Tibial artery (tissue), 4 donors: Measurements from ENCODE around the gene WBP2.

Experiments used
- DNase-seq, 2 donors: peaks; one replicate each; pipeline ENCODE4 v3.0.0-alpha.2; 2019
- H3K27ac ChIP-seq, 2 donors: fragments of 200-600 bp; sonication (generic) in 1 of 2; 1 replicate in 1 of 2; 2 replicates in 1 of 2; pipeline ENCODE4 v1.5.1; 2018 to 2019; ENCODE audit warnings: mild to moderate bottlenecking in 1 of 2
- H3K27me3 ChIP-seq, 2 donors: fragments of 200-600 bp; sonication (generic) in 1 of 2; one replicate each; pipeline versions ENCODE4 v1.5.1 to v1.6.0; 2016 to 2019
- H3K36me3 ChIP-seq, 3 donors: fragments of 200-600 bp; sonication (generic) in 2 of 3; one replicate each; pipeline ENCODE4 v1.5.1; 2016 to 2019; ENCODE audit warnings: mild to moderate bottlenecking in 2 of 3
- H3K4me1 ChIP-seq, 4 donors: fragments of 200-600 bp; sonication (generic) in 2 of 4; 1 replicate in 3 of 4; 2 replicates in 1 of 4; pipeline ENCODE4 v1.5.1; 2016 to 2019
- H3K4me3 ChIP-seq, 2 donors: fragments of 200-600 bp; sonication (generic) in 1 of 2; 1 replicate in 1 of 2; 2 replicates in 1 of 2; pipeline ENCODE4 v1.5.1; 2018 to 2019; ENCODE audit warnings: mild to moderate bottlenecking in 2 of 2
- H3K9me3 ChIP-seq, 3 donors: fragments of 200-600 bp; sonication (generic) in 1 of 3; one replicate each; pipeline ENCODE4 v1.5.1; 2016 to 2019
- intact Hi-C: fragments of 100-400 bp; cut with DNase I; formaldehyde crosslinking; loops from one replicate; pipeline ENCODE4 v1.15.0; 2023; ENCODE audit warnings: low total_unique reads
- TF ChIP-seq, protein P1 (sequence below), 2 experiments: fragments of 200-600 bp in 1 of 2; fragments of 450-650 bp in 1 of 2; IDR thresholded peaks; one replicate each; pipeline ENCODE4 v1.5.1; 2017 to 2019; ENCODE audit warnings: antibody characterized with exemption in 2 of 2, mild to moderate bottlenecking in 1 of 2, moderate library complexity in 1 of 2

WBP2 gene

DNA sequence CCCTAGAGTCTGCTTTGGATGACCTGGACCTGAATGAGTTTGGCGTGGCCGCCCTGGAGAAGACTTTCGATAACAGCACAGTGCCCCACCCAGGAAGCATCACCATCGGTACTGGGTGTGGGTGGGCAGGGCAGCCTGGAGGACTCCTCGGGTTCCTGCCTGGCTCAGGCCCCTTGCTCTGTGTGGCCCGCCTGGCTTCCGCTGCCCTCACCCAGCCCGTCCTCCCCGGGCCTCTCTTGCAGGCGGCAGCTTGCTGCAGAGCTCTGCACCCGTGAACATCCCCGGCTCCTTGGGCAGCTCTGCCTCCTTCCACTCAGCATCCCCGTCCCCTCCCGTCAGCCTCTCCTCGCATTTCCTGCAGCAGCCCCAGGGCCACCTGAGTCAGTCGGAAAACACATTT, 35.5 kb downstream of the WBP2 start:
- TF ChIP-seq, protein P1, sequence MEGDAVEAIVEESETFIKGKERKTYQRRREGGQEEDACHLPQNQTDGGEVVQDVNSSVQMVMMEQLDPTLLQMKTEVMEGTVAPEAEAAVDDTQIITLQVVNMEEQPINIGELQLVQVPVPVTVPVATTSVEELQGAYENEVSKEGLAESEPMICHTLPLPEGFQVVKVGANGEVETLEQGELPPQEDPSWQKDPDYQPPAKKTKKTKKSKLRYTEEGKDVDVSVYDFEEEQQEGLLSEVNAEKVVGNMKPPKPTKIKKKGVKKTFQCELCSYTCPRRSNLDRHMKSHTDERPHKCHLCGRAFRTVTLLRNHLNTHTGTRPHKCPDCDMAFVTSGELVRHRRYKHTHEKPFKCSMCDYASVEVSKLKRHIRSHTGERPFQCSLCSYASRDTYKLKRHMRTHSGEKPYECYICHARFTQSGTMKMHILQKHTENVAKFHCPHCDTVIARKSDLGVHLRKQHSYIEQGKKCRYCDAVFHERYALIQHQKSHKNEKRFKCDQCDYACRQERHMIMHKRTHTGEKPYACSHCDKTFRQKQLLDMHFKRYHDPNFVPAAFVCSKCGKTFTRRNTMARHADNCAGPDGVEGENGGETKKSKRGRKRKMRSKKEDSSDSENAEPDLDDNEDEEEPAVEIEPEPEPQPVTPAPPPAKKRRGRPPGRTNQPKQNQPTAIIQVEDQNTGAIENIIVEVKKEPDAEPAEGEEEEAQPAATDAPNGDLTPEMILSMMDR (IDR thresholded peaks at IDR 0.05): no peak
- H3K27me3 ChIP-seq: no peaks in the 10 kb centered on the region
- intact Hi-C loops: no loop called here
- peaks cover 77 to 96% (median 86%) of the 10 kb centered on the region in 3 donors for H3K36me3 ChIP-seq
- no peak overlapping the region for H3K4me3 ChIP-seq
- H3K4me1 ChIP-seq: peaks cover 0 to 26% (median 0%) of the 10 kb centered on the region in 4 donors
- H3K27ac ChIP-seq: no peak overlapping the region
- DNase-seq: no peak
- H3K9me3 ChIP-seq: no peaks in the 10 kb centered on the region

DNA sequence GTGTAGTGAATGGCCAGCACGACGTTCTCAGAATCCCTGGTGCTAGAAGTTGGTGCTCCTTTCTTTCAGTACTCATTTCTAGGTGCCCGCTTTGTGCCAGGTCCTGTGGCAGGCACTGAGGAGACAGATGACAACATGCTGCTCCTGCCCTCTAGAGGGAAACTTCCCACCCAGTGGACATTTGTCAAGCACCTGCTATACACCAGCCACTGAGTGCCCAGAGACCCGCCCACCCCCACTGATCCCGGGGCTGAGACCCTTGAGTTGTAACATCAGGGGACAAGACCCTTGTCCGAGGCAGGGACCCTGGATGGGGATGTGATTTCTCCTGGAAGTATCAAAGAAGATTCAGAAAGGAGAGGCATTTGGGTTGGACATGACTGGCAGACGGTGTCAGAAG, 36.0 kb downstream of the WBP2 start:
- intact Hi-C loops: no loop called here
- TF ChIP-seq, protein P1 (IDR thresholded peaks at IDR 0.05): no peak

DNA sequence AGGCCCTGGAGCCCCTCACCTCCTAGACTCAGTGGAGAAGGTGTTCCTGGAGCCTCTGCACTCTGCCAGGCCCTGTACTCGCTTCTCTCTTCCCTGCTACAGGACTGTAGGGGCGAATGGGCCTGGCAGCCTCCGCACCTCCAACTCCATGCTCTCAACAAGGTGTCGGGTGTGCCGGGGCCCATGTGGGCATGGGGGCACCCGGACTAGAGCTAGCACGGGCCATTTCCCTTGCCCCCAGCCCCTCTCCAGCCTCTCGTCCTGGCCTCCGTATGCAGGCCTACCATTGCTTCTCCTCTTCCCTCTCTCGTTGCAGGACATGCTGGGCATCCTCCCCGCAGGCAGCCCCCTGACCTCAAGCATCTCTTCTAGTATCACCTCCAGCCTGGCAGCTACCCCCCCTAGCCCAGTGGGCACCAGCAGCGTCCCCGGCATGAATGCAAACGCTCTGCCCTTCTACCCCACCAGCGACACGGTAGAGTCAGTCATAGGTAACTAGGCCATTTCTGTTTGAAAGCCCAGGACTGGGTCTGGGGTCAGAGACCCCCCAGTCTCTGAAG, 36.7 kb downstream of the WBP2 start:
- intact Hi-C loops: no loop called here
- Histone ChIP-seq H3K27me3 (no peaks in the 10 kb centered on the region), H3K9me3 (no peaks in the 10 kb centered on the region), H3K27ac (no peak overlapping the region), H3K4me1 (peaks cover 0 to 22% (median 0%) of the 10 kb centered on the region in 4 donors), H3K4me3 (no peak overlapping the region), H3K36me3 (peaks cover 72 to 96% (median 84%) of the 10 kb centered on the region in 3 donors)
- no peak for DNase-seq
- TF ChIP-seq, protein P1 (IDR thresholded peaks at IDR 0.05): no peak

More for the DNA sequence above, 36.0 kb downstream of the WBP2 start:
- Histone ChIP-seq H3K4me1 (peaks cover 0 to 26% (median 0%) of the 10 kb centered on the region in 4 donors), H3K27me3 (no peaks in the 10 kb centered on the region), H3K9me3 (no peaks in the 10 kb centered on the region), H3K4me3 (no peak overlapping the region), H3K27ac (no peak overlapping the region), H3K36me3 (peaks cover 75 to 96% (median 85%) of the 10 kb centered on the region in 3 donors)
- DNase-seq: no peak

DNA sequence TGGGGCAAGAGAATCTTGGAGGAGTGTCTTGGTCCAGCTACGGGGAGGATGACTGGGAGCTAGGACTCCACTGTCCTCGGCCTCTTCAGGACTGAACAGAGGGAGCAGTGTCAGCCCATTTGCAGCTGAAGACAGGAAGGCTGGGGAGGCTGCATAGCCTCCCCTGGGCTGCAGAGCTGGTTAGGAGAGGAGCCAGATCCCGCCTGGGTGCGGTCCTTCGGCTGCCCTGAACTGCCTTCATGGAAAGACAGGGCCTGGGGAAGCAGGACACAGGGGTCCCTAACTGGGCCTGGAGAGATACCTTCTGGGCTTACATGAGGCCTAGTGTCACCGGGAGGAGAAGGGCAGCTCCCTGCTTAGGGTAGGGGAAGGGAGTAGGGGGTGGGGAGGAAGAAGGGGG, 37.6 kb downstream of the WBP2 start:
- H3K27me3 ChIP-seq: no peaks in the 10 kb centered on the region
- no peak overlapping the region for H3K4me3 ChIP-seq
- intact Hi-C loops: no loop called here
- DNase-seq: no peak
- no peak overlapping the region for H3K27ac ChIP-seq
- TF ChIP-seq, protein P1 (IDR thresholded peaks at IDR 0.05): no peak
- H3K36me3 ChIP-seq: peaks cover 73 to 96% (median 87%) of the 10 kb centered on the region in 3 donors
- H3K9me3 ChIP-seq: no peaks in the 10 kb centered on the region
- H3K4me1 ChIP-seq: peaks cover 0 to 17% (median 0%) of the 10 kb centered on the region in 4 donors

DNA sequence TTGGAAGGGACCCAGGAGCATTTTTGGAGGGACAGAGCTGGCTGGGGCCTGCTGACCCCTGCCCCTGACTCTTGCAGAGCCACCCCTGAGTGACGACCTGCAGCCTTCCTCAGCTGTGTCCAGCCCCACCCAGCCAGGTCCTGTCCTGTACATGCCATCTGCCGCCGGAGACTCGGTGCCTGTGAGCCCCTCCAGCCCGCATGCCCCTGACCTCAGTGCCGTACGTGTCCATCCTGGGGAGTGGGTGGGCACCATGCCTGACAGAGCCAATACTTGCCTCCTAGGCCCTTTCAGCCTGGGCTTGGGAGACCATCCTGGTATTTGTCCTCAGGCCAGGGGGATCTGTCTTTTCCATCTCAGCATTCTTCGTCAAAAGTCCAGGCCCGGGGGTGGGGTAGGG, 38.4 kb downstream of the WBP2 start:
- no peak overlapping the region for H3K27ac ChIP-seq
- no peaks in the 10 kb centered on the region for H3K9me3 ChIP-seq
- TF ChIP-seq, protein P1 (IDR thresholded peaks at IDR 0.05): no peak
- no peaks in the 10 kb centered on the region for H3K27me3 ChIP-seq
- intact Hi-C loops: no loop called here
- H3K36me3 ChIP-seq: peaks cover 77 to 97% (median 92%) of the 10 kb centered on the region in 3 donors
- no peak overlapping the region for H3K4me3 ChIP-seq
- H3K4me1 ChIP-seq: peaks cover 0 to 8% (median 0%) of the 10 kb centered on the region in 4 donors
- no peak for DNase-seq
